AG09309 (cell line): ENCODE measurements around the gene KCNG4.

Experiments used
- DNase-seq: peaks from one replicate; pipeline ENCODE4 v3.0.0-alpha.2; 2010; ENCODE audit warnings: low read depth
- H3K4me3 ChIP-seq: 2 replicates; pipeline ENCODE4 v1.5.1; 2011; ENCODE audit warnings: mild to moderate bottlenecking, low read depth, low read length, moderate library complexity; ENCODE audit not compliant: control insufficient read depth
- CTCF ChIP-seq: IDR thresholded peaks from 2 replicates; pipeline ENCODE4 v1.5.1; 2011; ENCODE audit warnings: mild to moderate bottlenecking, low read depth, low read length, inconsistent platforms; ENCODE audit not compliant: insufficient read depth, control insufficient read depth; ENCODE audit errors: missing control alignments

Gene KCNG4

GRCh38 chr16:84183572-84183875 lies 56.3 kb downstream of the KCNG4 start:
- no peak for TF ChIP-seq CTCF
- no peak overlapping the region for H3K4me3 ChIP-seq
- DNase-seq, result no peak

DNA sequence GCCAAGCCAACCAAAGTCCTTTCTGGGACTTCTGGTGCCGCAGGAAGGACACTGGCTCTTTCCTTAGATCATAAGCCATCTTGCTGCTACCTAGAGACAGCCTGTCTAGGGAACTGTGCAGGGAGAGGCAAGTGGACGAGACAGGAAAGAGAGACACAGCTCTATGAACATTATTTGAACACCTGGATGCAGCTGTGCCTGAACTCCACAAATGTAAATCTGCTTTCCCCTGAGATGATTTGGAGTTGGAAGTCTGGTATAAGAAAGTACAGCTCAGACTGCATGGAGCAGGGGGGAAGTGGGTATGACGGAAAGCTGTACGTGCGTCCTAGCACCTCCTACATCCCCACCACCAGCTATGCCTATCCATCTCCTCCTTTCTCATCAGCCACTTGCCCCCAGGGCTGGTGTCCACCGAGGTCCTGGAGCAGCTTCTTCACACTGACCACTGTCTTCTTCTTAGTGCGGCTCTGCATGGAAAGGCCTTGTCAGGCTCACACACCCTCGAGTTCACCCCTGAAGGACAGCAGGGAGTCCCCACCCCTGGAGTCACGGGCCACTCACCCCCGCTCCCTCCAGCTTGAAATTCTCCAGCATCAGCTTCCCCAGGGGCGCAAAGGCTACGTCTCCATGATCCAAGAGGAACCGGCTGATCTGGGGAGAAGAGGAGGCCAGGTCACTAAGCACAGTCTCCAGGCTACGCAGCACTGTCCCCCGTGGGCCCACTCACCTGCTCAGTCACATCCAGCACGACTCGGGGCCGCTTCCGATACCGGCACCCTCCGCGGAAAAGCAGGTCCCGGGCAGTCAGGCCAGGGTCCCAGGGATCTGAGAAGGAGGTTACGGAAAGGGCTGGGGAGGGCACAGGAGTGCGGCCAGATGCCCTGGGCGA lies 56.9 kb downstream of the KCNG4 start:
- TF ChIP-seq CTCF, result no peak
- no peak for DNase-seq
- no peak overlapping the region for H3K4me3 ChIP-seq

- DNase-seq, result no peak
- no peak overlapping the region for H3K4me3 ChIP-seq
- no peak for TF ChIP-seq CTCF
Measured at GRCh38 chr16:84182104-84182503, 57.7 kb downstream of the KCNG4 start.

DNA sequence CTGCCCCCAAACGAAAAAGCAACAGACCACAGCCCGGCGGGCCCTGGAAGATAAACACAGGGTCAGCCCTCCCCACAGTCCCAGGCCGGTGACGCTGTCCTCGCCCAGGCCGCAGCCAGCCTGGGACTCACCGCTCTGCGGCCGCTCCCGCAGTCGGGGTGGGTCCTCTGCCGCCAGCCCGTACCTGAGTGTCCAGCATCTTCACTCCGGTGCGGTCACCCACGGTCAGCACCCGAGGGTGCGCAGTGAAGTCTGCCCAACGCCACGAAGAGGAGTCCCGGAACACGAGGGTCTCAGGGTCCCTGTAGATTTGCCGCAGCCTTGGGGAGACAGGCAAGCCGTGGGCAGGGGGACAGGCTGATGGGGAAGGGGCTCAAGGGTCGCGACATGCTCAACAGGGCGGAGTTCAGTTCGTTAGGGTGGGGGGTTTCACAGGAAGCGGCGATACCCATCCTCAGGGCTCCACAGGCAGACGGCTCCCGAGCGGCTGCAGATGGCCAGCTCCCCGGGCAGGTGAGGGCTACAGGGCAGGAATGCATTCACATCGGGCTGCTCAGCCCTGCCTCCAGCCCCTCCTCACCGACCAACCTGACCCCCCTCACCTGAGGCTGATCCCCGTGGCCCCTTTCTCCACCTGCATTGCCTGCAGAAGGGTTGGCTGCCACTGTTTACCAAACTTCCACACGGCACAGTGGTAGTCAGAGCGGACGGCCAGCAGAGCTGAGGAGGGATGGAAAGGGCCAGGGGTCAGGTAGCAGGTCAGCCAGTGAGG lies 58.5 kb downstream of the KCNG4 start:
- no peak for TF ChIP-seq CTCF
- DNase-seq, result no peak
- no peak overlapping the region for H3K4me3 ChIP-seq

DNA sequence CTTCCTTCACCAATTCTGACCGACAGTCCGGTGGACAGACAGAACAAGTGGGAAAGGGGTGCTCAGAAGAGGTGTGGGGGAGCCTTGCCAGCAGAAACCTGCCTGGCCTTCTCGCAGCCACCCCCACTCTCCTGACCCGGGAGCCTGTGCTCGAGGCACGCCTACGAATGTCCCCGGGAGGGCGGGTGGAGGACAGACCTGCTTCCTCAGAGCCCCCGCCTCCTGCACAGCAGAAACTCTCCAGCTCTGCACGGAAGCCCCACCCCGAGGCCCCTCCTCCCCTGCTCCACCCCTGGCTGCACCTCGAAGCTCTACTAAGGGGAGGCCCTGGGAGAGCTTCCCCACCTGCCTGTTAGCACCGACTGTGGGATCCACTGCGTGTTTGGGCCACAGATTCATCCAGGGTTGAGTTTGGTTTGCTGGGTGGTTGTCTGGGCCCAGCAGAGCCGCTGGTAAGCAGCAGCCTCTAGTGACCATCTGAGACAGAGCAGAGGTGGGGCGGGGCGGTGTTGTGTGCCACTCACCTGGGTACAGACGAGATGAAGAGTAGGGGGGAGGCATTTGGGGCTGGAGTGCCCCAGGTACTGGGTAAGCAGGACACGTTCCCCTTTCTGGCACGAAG lies 59.2 kb downstream of the KCNG4 start:
- no peak for DNase-seq
- TF ChIP-seq CTCF, result no peak
- H3K4me3 ChIP-seq, result no peak overlapping the region

DNA sequence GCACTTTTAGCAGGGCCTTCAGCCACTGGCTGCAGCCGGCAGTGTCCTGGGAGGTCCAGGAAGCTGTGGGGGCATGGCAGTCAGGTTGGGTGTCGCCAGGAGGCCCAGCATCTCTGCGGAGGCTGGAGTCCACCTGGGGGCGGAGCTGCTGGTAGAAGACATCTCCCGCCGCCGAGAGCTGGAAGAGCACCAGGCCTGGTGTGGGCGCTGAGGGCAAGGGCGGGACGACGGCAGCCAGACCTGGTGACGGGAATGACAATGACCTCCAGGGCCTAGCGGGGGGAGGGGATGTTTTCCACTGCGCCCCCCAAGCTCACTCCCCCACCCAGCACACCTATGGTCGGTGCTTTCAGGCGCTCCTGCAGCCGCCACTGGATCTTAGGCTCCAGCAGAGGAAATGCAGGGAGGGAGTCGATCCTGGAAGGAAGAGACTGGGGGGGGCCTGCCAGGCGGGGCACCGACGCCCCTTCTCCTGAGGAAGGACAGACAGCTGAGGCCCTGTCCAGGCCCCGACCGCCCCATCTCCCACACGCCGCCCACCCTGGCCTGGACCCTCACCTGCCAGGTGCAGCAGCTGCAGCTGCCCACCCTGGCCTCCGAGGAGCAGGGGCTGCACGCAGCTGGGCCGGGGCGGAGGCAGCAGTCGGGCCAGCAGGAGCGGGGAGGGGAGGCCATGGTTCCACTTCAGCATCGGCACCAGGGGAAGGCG lies 60.0 kb downstream of the KCNG4 start:
- DNase-seq, result no peak
- no peak for TF ChIP-seq CTCF
- H3K4me3 ChIP-seq, result no peak overlapping the region
